GM12892 (cell line): Measurements from ENCODE around the gene IRF1.

Experiments used
- POLR2A ChIP-seq: IDR thresholded peaks from 2 replicates; pipeline ENCODE4 v1.6.1; 2011; ENCODE audit warnings: low read depth, low read length, control low read depth
- POLR2AphosphoS5 ChIP-seq: IDR thresholded peaks from 2 replicates; pipeline ENCODE4 v1.6.1; 2011; ENCODE audit warnings: low read depth, low read length, control low read depth

DNA sequence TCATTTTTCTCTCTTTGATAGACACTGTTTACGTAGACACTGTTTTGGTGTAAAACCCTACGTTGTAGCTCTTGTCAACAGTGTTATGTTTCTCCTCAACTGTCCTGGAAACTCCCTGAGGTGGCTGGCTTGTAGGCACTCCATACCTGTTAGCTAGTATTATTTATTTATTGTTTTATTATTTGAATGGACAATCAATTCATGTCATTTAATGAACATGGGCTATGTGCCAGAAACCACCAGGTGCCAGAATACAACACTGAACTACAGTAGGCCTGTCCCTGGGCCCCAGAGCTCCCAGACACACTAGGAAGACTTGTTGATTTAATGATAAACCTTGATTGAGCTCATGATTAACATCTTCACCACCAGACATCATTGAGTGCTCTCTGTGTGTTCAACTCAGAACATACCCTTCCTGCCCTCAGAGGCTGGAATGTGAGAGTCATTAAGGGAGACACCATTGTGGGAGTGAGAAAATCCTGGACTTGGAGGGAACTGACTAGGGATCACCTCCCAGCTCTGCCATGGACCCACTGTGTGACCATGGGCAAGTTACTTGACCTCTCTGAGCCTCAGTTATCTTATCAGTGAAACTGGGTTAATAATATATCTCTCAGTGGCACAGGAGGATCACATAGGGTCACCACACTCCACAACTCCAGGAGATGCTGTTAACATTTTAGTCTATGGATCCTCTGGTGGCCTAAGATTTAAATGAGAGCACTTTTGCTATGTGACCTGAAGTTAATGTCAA is 19.2 kb downstream of the IRF1 start:
- TF ChIP-seq POLR2AphosphoS5 (no peak), POLR2A (no peak)
